Measurements from ENCODE around the gene PLA2G4D.

DNA sequence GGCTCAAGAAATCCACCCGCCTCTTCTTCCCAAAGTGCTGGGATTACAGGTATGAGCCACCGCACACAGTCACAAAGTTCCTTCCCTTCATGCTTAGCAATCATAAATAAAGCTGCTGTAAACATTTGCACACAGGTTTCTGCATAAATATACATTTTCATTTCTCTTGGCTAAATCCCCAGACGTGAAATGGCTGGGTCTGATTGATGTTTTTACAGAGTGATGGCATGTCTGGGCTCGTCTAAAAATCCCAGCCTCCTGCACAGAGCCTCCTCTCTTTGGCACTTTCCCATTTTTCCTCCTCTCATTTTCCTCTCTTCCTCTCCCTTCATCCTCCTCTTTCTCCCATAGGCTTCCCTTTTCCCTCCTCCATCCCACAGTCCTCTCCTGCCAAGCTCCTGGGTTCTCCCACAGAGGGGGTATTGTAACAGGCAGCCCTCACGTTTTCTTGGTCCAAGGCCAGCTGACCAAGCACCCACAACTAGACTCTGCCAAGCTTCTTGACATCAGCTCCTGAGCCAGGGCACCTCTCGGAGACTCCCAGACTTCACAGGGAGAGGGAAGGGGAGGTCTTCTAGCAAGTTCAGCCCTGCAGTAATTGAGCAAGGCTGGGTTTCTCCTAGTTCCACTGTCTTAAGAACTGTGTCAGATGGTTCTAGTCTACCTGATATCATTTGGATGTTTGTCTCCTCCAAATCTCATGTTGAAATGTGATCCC is 63.0 kb downstream of the PLA2G4D start:
- no peak for TF ChIP-seq ZC3H10 (CRISPR knock-in tag; IDR thresholded peaks at IDR 0.05)
- TF ChIP-seq, protein P1, sequence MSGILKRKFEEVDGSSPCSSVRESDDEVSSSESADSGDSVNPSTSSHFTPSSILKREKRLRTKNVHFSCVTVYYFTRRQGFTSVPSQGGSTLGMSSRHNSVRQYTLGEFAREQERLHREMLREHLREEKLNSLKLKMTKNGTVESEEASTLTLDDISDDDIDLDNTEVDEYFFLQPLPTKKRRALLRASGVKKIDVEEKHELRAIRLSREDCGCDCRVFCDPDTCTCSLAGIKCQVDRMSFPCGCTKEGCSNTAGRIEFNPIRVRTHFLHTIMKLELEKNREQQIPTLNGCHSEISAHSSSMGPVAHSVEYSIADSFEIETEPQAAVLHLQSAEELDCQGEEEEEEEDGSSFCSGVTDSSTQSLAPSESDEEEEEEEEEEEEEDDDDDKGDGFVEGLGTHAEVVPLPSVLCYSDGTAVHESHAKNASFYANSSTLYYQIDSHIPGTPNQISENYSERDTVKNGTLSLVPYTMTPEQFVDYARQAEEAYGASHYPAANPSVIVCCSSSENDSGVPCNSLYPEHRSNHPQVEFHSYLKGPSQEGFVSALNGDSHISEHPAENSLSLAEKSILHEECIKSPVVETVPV (CRISPR knock-in tag; IDR thresholded peaks at IDR 0.05) = no peak
- no peak for TF ChIP-seq GLIS3 (CRISPR knock-in tag; IDR thresholded peaks at IDR 0.05)
- TF ChIP-seq, protein P2, sequence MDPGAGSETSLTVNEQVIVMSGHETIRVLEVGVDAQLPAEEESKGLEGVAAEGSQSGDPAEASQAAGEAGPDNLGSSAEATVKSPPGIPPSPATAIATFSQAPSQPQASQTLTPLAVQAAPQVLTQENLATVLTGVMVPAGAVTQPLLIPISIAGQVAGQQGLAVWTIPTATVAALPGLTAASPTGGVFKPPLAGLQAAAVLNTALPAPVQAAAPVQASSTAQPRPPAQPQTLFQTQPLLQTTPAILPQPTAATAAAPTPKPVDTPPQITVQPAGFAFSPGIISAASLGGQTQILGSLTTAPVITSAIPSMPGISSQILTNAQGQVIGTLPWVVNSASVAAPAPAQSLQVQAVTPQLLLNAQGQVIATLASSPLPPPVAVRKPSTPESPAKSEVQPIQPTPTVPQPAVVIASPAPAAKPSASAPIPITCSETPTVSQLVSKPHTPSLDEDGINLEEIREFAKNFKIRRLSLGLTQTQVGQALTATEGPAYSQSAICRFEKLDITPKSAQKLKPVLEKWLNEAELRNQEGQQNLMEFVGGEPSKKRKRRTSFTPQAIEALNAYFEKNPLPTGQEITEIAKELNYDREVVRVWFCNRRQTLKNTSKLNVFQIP (CRISPR knock-in tag; IDR thresholded peaks at IDR 0.05; ENCODE audit: borderline replicate concordance, low read depth) = no peak
- no peak for TF ChIP-seq PPARA (CRISPR knock-in tag; IDR thresholded peaks at IDR 0.05; ENCODE audit: borderline replicate concordance)
- no peak for TF ChIP-seq ARNTL (CRISPR knock-in tag; IDR thresholded peaks at IDR 0.05; ENCODE audit: borderline replicate concordance, low read depth)
- no peak for TF ChIP-seq CSDC2 (CRISPR knock-in tag; IDR thresholded peaks at IDR 0.05)
- TF ChIP-seq, protein P3, sequence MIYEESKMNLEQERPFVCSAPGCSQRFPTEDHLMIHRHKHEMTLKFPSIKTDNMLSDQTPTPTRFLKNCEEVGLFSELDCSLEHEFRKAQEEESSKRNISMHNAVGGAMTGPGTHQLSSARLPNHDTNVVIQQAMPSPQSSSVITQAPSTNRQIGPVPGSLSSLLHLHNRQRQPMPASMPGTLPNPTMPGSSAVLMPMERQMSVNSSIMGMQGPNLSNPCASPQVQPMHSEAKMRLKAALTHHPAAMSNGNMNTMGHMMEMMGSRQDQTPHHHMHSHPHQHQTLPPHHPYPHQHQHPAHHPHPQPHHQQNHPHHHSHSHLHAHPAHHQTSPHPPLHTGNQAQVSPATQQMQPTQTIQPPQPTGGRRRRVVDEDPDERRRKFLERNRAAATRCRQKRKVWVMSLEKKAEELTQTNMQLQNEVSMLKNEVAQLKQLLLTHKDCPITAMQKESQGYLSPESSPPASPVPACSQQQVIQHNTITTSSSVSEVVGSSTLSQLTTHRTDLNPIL (CRISPR knock-in tag; IDR thresholded peaks at IDR 0.05; ENCODE audit: low read depth) = no peak
- TF ChIP-seq ZFP30 (CRISPR knock-in tag; IDR thresholded peaks at IDR 0.05) = no peak
- no peak for TF ChIP-seq TOX (CRISPR knock-in tag; IDR thresholded peaks at IDR 0.05; ENCODE audit: borderline replicate concordance)
- TF ChIP-seq, protein P4, sequence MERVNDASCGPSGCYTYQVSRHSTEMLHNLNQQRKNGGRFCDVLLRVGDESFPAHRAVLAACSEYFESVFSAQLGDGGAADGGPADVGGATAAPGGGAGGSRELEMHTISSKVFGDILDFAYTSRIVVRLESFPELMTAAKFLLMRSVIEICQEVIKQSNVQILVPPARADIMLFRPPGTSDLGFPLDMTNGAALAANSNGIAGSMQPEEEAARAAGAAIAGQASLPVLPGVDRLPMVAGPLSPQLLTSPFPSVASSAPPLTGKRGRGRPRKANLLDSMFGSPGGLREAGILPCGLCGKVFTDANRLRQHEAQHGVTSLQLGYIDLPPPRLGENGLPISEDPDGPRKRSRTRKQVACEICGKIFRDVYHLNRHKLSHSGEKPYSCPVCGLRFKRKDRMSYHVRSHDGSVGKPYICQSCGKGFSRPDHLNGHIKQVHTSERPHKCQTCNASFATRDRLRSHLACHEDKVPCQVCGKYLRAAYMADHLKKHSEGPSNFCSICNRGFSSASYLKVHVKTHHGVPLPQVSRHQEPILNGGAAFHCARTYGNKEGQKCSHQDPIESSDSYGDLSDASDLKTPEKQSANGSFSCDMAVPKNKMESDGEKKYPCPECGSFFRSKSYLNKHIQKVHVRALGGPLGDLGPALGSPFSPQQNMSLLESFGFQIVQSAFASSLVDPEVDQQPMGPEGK (CRISPR knock-in tag; IDR thresholded peaks at IDR 0.05; ENCODE audit: borderline replicate concordance) = no peak
- no peak for TF ChIP-seq ZFP3 (CRISPR knock-in tag; IDR thresholded peaks at IDR 0.05)
